K562 (cell line): ENCODE results near the gene METRNL. TPM values are rescaled to one million over a fixed set of nuclear protein-coding genes. Genes with fewer than 3 reads are reported as not detected.

Experiments used
- ATAC-seq: fragments of 200-7000 bp; cut with Tn5 transposase; 3 replicates; pipeline ENCODE4 v1.9.1; 2020; ENCODE audit warnings: moderate library complexity
- BruUV-seq: library from RNA; stranded (reverse); fragments of 400-500 nt; replicated peaks from 2 replicates; lab custom pipeline; 2021; lab: Mats Ljungman, UMichigan
- CTCF ChIA-PET: fragments of 300-600 bp; formaldehyde crosslinking; extraction: SDS; loops from one replicate; lab custom pipeline; 2021; ENCODE audit warnings: low intra/inter-chr PET ratio; lab: Yijun Ruan, JAX
- POLR2A ChIA-PET: fragments of 300-600, 350-650 bp; sonication (Branson Sonifier 250); formaldehyde crosslinking; extraction: SDS; loops from one replicate; lab custom pipeline; 2021; ENCODE audit warnings: antibody characterized with exemption, inconsistent platforms; lab: Yijun Ruan, JAX
- DNase-seq, 4 experiments: peaks; one replicate each; pipeline versions ENCODE4 v3.0.0 to v3.0.0-alpha.2; 2011 to 2018; ENCODE audit warnings: low spot score in 3 of 4, mixed read lengths in 3 of 4; ENCODE audit errors: extremely low read depth in 1 of 4
- FAIRE-seq: peaks from 2 replicates; lab custom pipeline; 2011; peaks lifted over from hg19 to GRCh38; lab: Jason Lieb, UNC
- H2AFZ ChIP-seq: 2 replicates; pipeline ENCODE4 v1.6.0; 2011; ENCODE audit warnings: low read depth, low read length, control low read depth, inconsistent platforms
- H3K27ac ChIP-seq: fragments of 200-600 bp; 3 replicates; pipeline ENCODE4 v1.8.0; 2011; ENCODE audit warnings: low read depth, mild to moderate bottlenecking, control low read depth, inconsistent platforms, low read length, moderate library complexity, mixed read lengths; ENCODE audit errors: extremely low read depth
- H3K27me3 ChIP-seq, 2 experiments: fragments of 300-600 bp in 1 of 2; 2 replicates in 1 of 2; 3 replicates in 1 of 2; pipeline versions ENCODE4 v1.6.0 to v1.8.0; 2011; ENCODE audit warnings: inconsistent platforms in 2 of 2, low read length in 2 of 2, mild to moderate bottlenecking in 1 of 2, mixed read lengths in 1 of 2, moderate library complexity in 1 of 2; ENCODE audit not compliant: control insufficient read depth in 2 of 2, insufficient read depth in 2 of 2
- H3K36me3 ChIP-seq: fragments of 300-600 bp; 3 replicates; pipeline ENCODE4 v1.8.0; 2011; ENCODE audit warnings: mild to moderate bottlenecking, low read length, inconsistent platforms; ENCODE audit not compliant: control insufficient read depth, insufficient read depth
- H3K4me1 ChIP-seq, 2 experiments: fragments of 200-600 bp in 1 of 2; replicated peaks in 1 of 2; 2 replicates in 1 of 2; 3 replicates in 1 of 2; pipeline versions ENCODE4 v1.5.1 to v1.8.0; 2011; ENCODE audit warnings: inconsistent platforms in 2 of 2, low read length in 2 of 2, mild to moderate bottlenecking in 1 of 2, mixed read lengths in 1 of 2, moderate library complexity in 1 of 2; ENCODE audit not compliant: control insufficient read depth in 2 of 2, insufficient read depth in 2 of 2
- H3K4me2 ChIP-seq: 2 replicates; pipeline ENCODE4 v1.6.1; 2011; ENCODE audit warnings: low read length, control low read depth, inconsistent platforms, mixed read lengths; ENCODE audit not compliant: insufficient read depth
- H3K4me3 ChIP-seq: fragments of 200-600 bp; sonication (generic), shearing (Covaris generic); 2 replicates; pipeline ENCODE4 v1.5.1; 2016; ENCODE audit warnings: control low read depth, inconsistent platforms
- H3K79me2 ChIP-seq: fragments of 200-600 bp; 3 replicates; pipeline ENCODE4 v1.8.0; 2011; ENCODE audit warnings: low read length, inconsistent platforms; ENCODE audit not compliant: control insufficient read depth, insufficient read depth
- H3K9ac ChIP-seq, 2 experiments: 2 replicates each; pipeline versions ENCODE4 v1.6.0 to v1.6.1; 2011; ENCODE audit warnings: low read depth in 2 of 2, low read length in 2 of 2, control low read depth in 1 of 2, inconsistent platforms in 1 of 2, mild to moderate bottlenecking in 1 of 2, mixed read lengths in 1 of 2; ENCODE audit not compliant: insufficient read depth in 1 of 2
- H3K9me1 ChIP-seq: one replicate; pipeline ENCODE4 v1.6.0; 2011; ENCODE audit warnings: inconsistent platforms, mild to moderate bottlenecking, low read length, moderate library complexity; ENCODE audit not compliant: control insufficient read depth, insufficient read depth
- H3K9me3 ChIP-seq: replicated peaks from 2 replicates; pipeline ENCODE4 v1.5.1; 2011; ENCODE audit warnings: low read depth, low read length, inconsistent platforms; ENCODE audit not compliant: control insufficient read depth, insufficient read depth
- H4K20me1 ChIP-seq: replicated peaks from 2 replicates; pipeline ENCODE4 v1.6.1; 2011; ENCODE audit warnings: low read length, inconsistent platforms, mixed read lengths; ENCODE audit not compliant: control insufficient read depth, insufficient read depth
- C11orf30 ChIP-seq: fragments of 450-650 bp; IDR thresholded peaks from 2 replicates; pipeline ENCODE4 v1.6.1; 2016; ENCODE audit warnings: low read depth, mild to moderate bottlenecking
- MAFF ChIP-seq: IDR thresholded peaks from 2 replicates; pipeline ENCODE4 v1.6.1; 2012; ENCODE audit warnings: low read length, improper control_type of control experiment
- MAFG ChIP-seq: fragments of 450-650 bp; conservative IDR thresholded peaks from 2 replicates; pipeline ENCODE4 v1.6.1; 2016; ENCODE audit warnings: missing genetic modification characterization, missing compliant biosample characterization
- MAFK ChIP-seq: IDR thresholded peaks from 2 replicates; pipeline ENCODE4 v1.6.1; 2011; ENCODE audit warnings: low read length, improper control_type of control experiment
- TCF3 ChIP-seq: sonication (generic); formaldehyde crosslinking; IDR thresholded peaks from 2 replicates; pipeline ENCODE4 v1.4.0; 2020; ENCODE audit warnings: mild to moderate bottlenecking, missing genetic modification reagents
- TOE1 ChIP-seq, 2 experiments: fragments of 450-650 bp in 1 of 2; sonication (generic) in 1 of 2; formaldehyde crosslinking in 1 of 2; IDR thresholded peaks; 2 replicates each; pipeline versions ENCODE4 v1.7.1 to v1.8.0; 2016 to 2022; ENCODE audit warnings: borderline replicate concordance in 2 of 2, mild to moderate bottlenecking in 2 of 2, antibody characterized with exemption in 1 of 2, inconsistent platforms in 1 of 2, low read depth in 1 of 2, missing genetic modification reagents in 1 of 2, moderate library complexity in 1 of 2
- ZC3H4 ChIP-seq: sonication (generic); formaldehyde crosslinking; IDR thresholded peaks from 2 replicates; pipeline ENCODE4 v1.9.0; 2021; ENCODE audit warnings: missing genetic modification reagents, borderline replicate concordance
- ZNF224 ChIP-seq: sonication (generic); formaldehyde crosslinking; IDR thresholded peaks from 2 replicates; pipeline ENCODE4 v1.8.0; 2022; ENCODE audit warnings: mild to moderate bottlenecking, missing genetic modification reagents
- ZNF316 ChIP-seq: fragments of 450-650 bp; IDR thresholded peaks from 2 replicates; pipeline ENCODE4 v1.6.1; 2016
- WGBS: fragments of 100-300 bp; shearing (Covaris generic); methylation state at CpG from one replicate; pipeline ENCODE4 v1.1.6; 2016; ENCODE audit warnings: low coverage, mixed read lengths; ENCODE audit not compliant: insufficient coverage; ENCODE audit errors: missing lambda C conversion rate; 5-methylcytosine and 5-hydroxymethylcytosine counted together
- in situ Hi-C: fragments of 300-500 bp; cut with MboI; formaldehyde crosslinking; loops from 4 replicates; pipeline ENCODE4 v1.15.0; 2018; ENCODE audit warnings: inconsistent platforms, mixed read lengths
- intact Hi-C: fragments of 100-400 bp; cut with micrococcal nuclease; formaldehyde crosslinking; loops from 2 replicates; pipeline ENCODE4 v1.14.2; 2022
- polyA plus RNA-seq, 8 experiments: library from polyadenylated mRNA; depleted of rRNA in 4 of 8; stranded (reverse) in 5 of 8; unstranded in 3 of 8; fragments of >200 nt; fragmentation: Nextera tagmentation in 2 of 8; fragmentation: Illumina TruSeq in 1 of 8; extraction: Ambion mirVana in 2 of 8; extraction: Trizol in 1 of 8; gene quantifications; 2 replicates each; pipeline versions ENCODE4 v1.2.1 to v1.2.3, GENCODE V29; 2011 to 2014; ENCODE audit warnings: inconsistent platforms in 1 of 8, missing spikeins in 1 of 8
- total RNA-seq, 7 experiments: library from RNA; depleted of rRNA in 6 of 7; stranded (reverse); fragments of >200 nt in 6 of 7; fragmentation: Illumina TruSeq in 2 of 7; extraction: Trizol in 2 of 7; gene quantifications; 2 replicates each; pipeline versions ENCODE4 v1.2.1 to v1.2.3, GENCODE V29; 2011 to 2021; ENCODE audit warnings: low replicate concordance in 1 of 7

The METRNL gene
- total and polyA plus RNA-seq, 9 of the 15 experiments (the other 6 are each of a cell fraction or from before 2014, with no cell fraction given) = 0.17 to 31.8 (median 2.9) TPM

- Histone ChIP-seq H3K9me3 (no peaks in the 10 kb centered on the region), H4K20me1 (peaks cover 46% of the 10 kb centered on the region), H3K9me1 (peaks cover 3% of the 10 kb centered on the region), H3K36me3 (peaks cover 52% of the 10 kb centered on the region; the same call in 2 of the 3 replicates), H3K79me2 (peaks cover 64% of the 10 kb centered on the region), H3K4me2 (no peak overlapping the region), H3K4me3 (no peak overlapping the region), H2AFZ (no peak overlapping the region), H3K27ac (no peak overlapping the region), H3K4me1 (peaks cover 18 to 83% of the 10 kb centered on the region in 2 experiments), H3K27me3 (peaks cover 0 to 5% of the 10 kb centered on the region in 2 experiments; a peak in 1 of 5 replicates), H3K9ac (no peak overlapping the region)
- in situ Hi-C loops = no loop called here
- POLR2A ChIA-PET = no interaction called here
- CTCF ChIA-PET = no interaction called here
- ATAC-seq (no peak), DNase-seq (no peak), FAIRE-seq (peak; percentile 54)
- intact Hi-C loops = no loop called here
- no TSS peak for BruUV-seq
- 85% methylated on average over 8 of the region's 8 CpGs for WGBS
- TF ChIP-seq TOE1 (IDR thresholded peaks at IDR 0.05; ENCODE audit: borderline replicate concordance) (no peak), TOE1 (CRISPR knock-in tag; IDR thresholded peaks at IDR 0.05; ENCODE audit: borderline replicate concordance, low read depth) (no peak), ZNF316 (peak; percentile 91), MAFG (tag) (peak; percentile 68), MAFF (peak; percentile 80), ZNF224 (CRISPR knock-in tag) (no peak), TCF3 (CRISPR knock-in tag) (no peak), MAFK (peak; percentile 68), ZC3H4 (CRISPR knock-in tag) (no peak), C11orf30 (peak; percentile 84)
Observed at GRCh38 chr17:83082424-83082823, 3.0 kb downstream of the METRNL start.
